Measurements from ENCODE around the gene CASTOR1. TPM values are rescaled to one million over a fixed set of nuclear protein-coding genes. Genes with fewer than 3 reads are reported as not detected.

Gene CASTOR1
- polyA plus RNA-seq, 3 donors: 7.6 to 13.2 (median 13.0) TPM

DNA sequence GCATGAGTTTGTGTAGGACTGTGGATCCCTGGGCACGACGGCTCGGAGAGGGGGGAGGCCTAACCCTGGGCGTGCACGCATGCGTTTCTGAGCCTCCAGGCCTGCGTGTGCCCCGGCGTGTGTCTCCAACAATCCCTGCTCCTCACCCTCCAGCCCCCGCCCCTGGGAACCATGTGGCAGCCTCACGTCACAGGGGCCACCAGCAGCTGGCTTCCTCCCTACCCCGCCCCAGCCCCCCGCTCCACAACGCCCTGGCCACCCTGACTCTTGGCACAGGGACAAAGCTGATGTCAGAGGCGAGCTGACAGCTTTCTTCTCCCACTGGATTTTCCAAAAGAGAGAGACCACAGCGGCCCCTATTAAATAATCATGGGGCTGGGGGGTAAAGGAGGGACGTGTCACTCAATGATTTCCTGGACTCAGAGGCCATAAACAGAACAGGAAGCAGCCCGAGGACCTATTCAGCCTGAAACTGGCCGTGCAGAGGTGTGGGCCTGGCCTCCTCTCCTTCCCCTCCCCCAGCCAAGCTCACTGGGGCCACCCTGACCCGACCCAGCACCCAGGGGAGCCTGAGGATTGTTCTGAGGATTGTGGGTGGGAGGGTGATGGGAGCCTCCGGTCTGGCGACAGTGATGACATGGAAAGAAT, 36.0 kb downstream of the CASTOR1 start:
- DNase-seq (ENCODE audit: extremely low read depth in 1 of 11, low read depth in 9 of 11, low spot score in 4 of 11): peak in 5 of 11 donors; percentile 79 to 86 (median 82)

DNA sequence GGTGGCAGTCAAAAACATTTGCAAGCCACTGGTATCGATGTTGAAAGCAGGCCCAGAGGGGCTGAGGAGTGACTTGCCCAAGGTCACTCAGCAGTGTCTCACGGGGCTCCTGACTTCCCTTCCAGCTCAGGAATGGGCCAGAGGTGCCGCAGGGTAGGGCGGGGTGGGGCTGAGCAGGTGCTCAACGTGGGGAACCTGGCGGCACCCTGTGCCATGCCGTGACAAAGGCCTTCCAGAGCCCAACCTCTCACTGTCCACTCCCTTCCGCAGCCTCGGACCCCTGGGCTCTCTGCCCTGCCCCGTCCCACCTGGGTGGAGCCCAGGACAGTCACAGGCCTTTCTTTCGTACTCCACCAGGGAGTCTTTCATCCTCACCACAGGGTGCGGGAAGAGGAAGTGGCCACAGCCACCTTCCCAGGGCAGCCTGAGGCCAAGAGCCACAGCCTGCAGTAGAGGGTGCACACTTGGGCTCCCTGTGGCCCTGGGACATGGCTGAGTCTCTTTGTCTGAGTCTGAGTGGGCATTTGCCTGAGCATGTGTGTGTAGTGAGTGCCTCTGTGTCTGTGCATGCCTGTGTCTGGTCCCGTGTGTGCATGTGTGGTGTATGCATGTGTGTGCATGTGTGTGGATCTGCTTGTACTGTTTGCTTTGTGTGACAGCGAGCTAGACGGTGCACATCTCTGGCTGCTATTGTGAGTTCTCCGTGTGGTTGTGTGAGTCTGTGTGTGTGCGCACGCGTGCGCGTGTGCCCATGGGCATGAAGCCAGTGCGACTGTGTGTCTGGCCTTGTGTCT, 36.7 kb downstream of the CASTOR1 start:
- DNase-seq (ENCODE audit: extremely low read depth in 1 of 11, low read depth in 9 of 11, low spot score in 4 of 11): no peak

- DNase-seq (ENCODE audit: extremely low read depth in 1 of 11, low read depth in 9 of 11, low spot score in 4 of 11): no peak
Measured at GRCh38 chr22:30251711-30252110, 37.6 kb downstream of the CASTOR1 start.

DNA sequence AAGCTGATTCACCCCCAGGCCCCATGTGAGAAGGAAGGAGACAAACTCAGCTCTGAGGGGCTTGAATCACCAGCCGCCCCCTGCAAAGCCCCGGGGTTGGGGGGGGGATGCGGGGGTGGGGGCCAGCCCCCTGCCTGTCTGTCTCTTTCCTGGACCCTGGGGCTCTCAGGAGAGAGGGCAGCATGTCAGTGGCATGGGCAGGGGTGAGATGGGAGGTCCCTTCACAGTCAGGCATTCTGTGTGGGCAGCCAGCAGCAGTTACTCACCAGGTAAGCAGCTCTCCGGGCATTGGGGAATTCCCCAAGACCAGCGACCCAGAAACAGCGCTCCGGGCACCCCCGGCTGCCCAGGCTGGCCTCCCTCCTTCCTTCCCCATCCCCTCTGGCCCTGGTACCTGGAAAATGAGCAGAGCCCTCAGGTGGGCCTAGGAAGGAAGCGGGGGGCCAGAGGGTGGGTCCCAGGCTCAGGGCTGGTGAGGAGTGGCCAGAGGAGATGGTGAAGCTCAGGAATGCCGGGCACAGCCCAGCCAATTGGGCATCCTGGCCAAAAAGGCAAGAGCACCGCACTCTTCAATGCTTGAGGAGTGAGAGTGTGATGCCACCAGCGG, 38.5 kb downstream of the CASTOR1 start:
- DNase-seq (ENCODE audit: extremely low read depth in 1 of 11, low read depth in 9 of 11, low spot score in 4 of 11): no peak

- no peak for DNase-seq (ENCODE audit: extremely low read depth in 1 of 11, low read depth in 9 of 11, low spot score in 4 of 11)
Measured at GRCh38 chr22:30250039-30250565, 39.2 kb downstream of the CASTOR1 start.

- DNase-seq (ENCODE audit: extremely low read depth in 1 of 11, low read depth in 9 of 11, low spot score in 4 of 11): no peak
Measured at GRCh38 chr22:30249049-30250038, 40.0 kb downstream of the CASTOR1 start.

DNA sequence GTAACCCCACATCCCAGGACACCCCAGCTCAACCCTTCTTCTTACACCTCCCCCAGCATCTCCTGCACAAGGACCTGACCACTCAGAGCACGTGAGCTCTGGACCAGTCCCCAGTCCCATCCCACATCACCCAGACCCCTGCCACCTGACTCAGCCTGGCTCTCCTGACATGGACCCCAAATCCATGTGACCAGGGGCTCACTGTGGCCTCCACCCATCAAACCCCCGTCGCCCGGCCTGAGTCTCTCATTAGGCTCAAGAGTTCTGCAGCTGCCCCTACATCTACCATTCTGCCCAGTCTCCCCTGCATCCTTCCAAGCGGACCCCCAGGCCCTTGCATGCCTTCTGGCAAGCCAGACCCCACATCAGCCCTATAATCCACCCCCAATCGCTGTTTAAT, 40.8 kb downstream of the CASTOR1 start:
- no peak for DNase-seq (ENCODE audit: extremely low read depth in 1 of 11, low read depth in 9 of 11, low spot score in 4 of 11)

DNA sequence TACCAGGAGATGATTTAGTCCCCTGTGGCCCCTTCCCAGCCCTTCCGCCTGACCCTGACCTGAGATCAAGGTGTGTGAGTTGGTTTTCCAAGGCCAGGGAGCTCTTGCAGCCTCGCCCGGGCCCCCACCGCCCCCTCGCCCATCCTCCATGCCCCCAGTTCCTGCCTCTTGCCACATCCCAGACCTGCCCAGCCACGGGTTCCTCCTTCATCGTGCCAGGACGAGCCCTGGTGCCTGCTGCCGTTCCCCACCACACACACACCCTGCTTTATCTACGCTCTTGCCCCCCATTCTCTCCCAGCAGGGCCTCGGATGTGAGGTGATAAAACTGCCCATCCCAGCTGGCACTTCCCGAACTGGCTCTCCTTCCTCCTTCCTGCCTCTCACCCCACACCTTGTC, 41.3 kb downstream of the CASTOR1 start:
- no peak for DNase-seq (ENCODE audit: extremely low read depth in 1 of 11, low read depth in 9 of 11, low spot score in 4 of 11)

GRCh38 chr22:30247561-30247960, 41.7 kb downstream of the CASTOR1 start:
- DNase-seq (ENCODE audit: extremely low read depth in 1 of 11, low read depth in 9 of 11, low spot score in 4 of 11): no peak

DNA sequence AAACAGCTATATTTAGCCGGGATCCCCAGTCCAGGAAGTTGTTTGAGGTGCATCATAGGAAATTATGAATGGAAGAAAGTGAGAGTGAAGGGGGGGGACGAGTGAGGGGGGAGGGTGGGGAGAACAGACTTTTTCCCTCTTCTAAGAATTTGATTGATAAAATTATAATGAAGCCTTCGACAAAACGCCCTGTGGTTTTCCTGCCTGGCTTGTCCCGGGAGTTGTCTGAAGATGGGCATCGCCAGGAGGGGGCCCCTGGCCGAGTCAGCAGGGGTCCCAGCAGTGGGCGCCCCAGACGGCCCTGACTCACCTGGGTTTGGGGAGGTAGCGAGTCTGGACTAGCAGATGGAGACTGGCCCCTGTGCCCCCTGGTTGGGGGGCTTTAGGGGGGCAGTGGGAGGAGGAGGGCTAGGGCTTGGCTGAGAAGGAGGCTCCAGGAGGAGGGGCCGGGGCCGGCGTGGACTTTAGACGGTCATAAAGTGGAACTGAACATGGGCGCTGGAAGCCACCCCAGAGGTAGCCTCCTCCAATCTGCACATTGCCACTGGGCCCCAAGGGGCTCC, 42.4 kb downstream of the CASTOR1 start:
- DNase-seq (ENCODE audit: extremely low read depth in 1 of 11, low read depth in 9 of 11, low spot score in 4 of 11): no peak

- no peak for DNase-seq (ENCODE audit: extremely low read depth in 1 of 11, low read depth in 9 of 11, low spot score in 4 of 11)
Measured at GRCh38 chr22:30245985-30246813, 43.1 kb downstream of the CASTOR1 start, which contains the start of gene LIF. Gene LIF, minus strand, starts transcription at chr22:30246759. Its CDS starts 64 bp downstream, at chr22:30246695.

- DNase-seq (ENCODE audit: extremely low read depth in 1 of 11, low read depth in 9 of 11, low spot score in 4 of 11): no peak
Measured at GRCh38 chr22:30245181-30245984, 43.9 kb downstream of the CASTOR1 start.

- no peak for DNase-seq (ENCODE audit: extremely low read depth in 1 of 11, low read depth in 9 of 11, low spot score in 4 of 11)
Measured at GRCh38 chr22:30244641-30245040, 44.7 kb downstream of the CASTOR1 start.

GRCh38 chr22:30244066-30244465, 45.2 kb downstream of the CASTOR1 start:
- no peak for DNase-seq (ENCODE audit: extremely low read depth in 1 of 11, low read depth in 9 of 11, low spot score in 4 of 11)

DNA sequence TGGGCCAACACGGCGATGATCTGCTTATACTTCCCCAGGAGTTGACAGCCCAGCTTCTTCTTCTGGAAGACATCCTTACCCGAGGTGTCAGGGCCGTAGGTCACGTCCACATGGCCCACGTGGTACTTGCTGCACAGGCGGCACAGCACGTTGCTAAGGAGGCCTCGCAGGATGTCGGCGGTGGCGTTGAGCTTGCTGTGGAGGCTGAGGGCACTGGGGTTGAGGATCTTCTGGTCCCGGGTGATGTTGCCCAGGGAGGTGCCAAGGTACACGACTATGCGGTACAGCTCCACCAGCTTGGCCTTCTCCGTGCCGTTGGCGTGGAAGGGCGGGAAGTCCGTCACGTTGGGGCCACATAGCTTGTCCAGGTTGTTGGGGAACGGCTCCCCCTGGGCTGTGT, 45.6 kb downstream of the CASTOR1 start:
- DNase-seq (ENCODE audit: extremely low read depth in 1 of 11, low read depth in 9 of 11, low spot score in 4 of 11): no peak

DNA sequence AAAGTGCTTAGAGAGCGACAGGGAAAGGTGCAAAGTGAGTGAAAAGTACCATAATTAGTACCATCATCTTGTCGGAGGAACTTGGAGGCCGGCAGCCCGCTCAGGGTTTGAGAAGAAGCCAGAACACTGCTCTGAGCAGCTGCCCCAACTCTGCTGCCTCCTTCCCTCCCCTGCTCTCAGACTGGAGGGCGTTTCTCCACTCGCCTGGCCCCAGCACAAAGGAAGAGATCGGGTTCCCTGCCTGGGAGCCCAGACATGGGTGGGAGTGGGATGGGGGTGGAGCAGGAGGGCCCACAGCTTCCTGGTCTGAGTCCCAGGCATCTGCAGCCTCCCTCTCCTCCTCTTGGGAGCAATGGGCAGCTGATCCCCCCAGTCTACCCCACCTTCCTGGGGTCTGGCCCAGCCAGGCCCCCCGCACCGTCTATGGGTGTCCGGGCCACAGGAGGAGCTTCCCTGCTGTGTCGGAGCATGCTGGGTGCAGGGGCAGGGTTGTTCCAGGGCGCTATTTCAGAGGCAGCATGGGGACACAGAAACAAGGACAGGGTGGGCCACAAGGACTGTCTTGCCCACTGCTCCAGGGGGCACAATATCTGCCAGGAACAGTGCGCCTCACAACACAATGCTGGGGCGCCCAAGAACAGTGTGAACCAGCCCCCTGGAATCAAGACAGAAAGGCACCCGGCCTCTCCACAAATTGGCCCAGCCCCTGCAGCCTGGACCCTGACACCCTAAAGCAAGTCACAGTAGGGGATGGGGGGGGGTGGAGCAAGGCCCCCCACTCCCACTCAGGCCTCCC, 47.5 kb downstream of the CASTOR1 start:
- no peak for DNase-seq (ENCODE audit: extremely low read depth in 1 of 11, low read depth in 9 of 11, low spot score in 4 of 11)
